SK-N-SH (cell line): ENCODE measurements around the gene HARS1. TPM values are rescaled to one million over a fixed set of nuclear protein-coding genes. Genes with fewer than 3 reads are reported as not detected.

ENCODE experiments used
- CTCF ChIA-PET: fragments of 300-600, 350-600 bp; formaldehyde crosslinking; extraction: SDS; loops from one replicate; lab custom pipeline; 2021; lab: Yijun Ruan, JAX
- POLR2A ChIA-PET: fragments of 350-600 bp; sonication (Branson Sonifier 250); formaldehyde crosslinking; extraction: SDS; loops from one replicate; lab custom pipeline; 2020; ENCODE audit warnings: antibody characterized with exemption, inconsistent platforms; lab: Yijun Ruan, JAX
- DNase-seq: peaks from one replicate; pipeline ENCODE4 v3.0.0; 2012
- H2AFZ ChIP-seq: fragments of 200-600 bp; sonication (generic); 2 replicates; pipeline ENCODE4 v1.8.1; 2016; ENCODE audit warnings: antibody characterized with exemption, mild to moderate bottlenecking, low read depth
- H3F3A ChIP-seq: fragments of 200-600 bp; sonication (generic); replicated peaks from 2 replicates; pipeline ENCODE3; 2016; ENCODE audit warnings: antibody characterized with exemption, mild to moderate bottlenecking; ENCODE audit not compliant: insufficient read depth
- H3K27ac ChIP-seq, 2 experiments: fragments of 200-500 bp in 1 of 2; fragments of 200-600 bp in 1 of 2; sonication (Bioruptor generic) in 1 of 2; sonication (generic), shearing (Covaris generic) in 1 of 2; 2 replicates each; pipeline versions ENCODE4 v1.5.1 to v1.6.1; 2014 to 2016; ENCODE audit warnings: low read depth in 2 of 2, inconsistent platforms in 1 of 2, low read length in 1 of 2, mild to moderate bottlenecking in 1 of 2, mixed read lengths in 1 of 2
- H3K27me3 ChIP-seq: fragments of 200-600 bp; sonication (generic), shearing (Covaris generic); 2 replicates; pipeline ENCODE4 v1.6.1; 2016; ENCODE audit warnings: mixed run types; ENCODE audit not compliant: insufficient read depth
- H3K36me3 ChIP-seq, 2 experiments: fragments of 200-500 bp in 1 of 2; fragments of 200-600 bp in 1 of 2; sonication (Bioruptor generic) in 1 of 2; sonication (generic) in 1 of 2; replicated peaks in 1 of 2; 2 replicates each; pipeline versions ENCODE3 to v1.5.1; 2014 to 2016; ENCODE audit warnings: low read length in 1 of 2, mild to moderate bottlenecking in 1 of 2; ENCODE audit not compliant: insufficient read depth in 2 of 2, control insufficient read depth in 1 of 2
- H3K4me1 ChIP-seq, 2 experiments: fragments of 200-500 bp in 1 of 2; fragments of 200-600 bp in 1 of 2; sonication (Bioruptor generic) in 1 of 2; sonication (generic), shearing (Covaris generic) in 1 of 2; 2 replicates each; pipeline versions ENCODE4 v1.5.1 to v1.6.1; 2014 to 2016; ENCODE audit warnings: low read depth in 1 of 2, low read length in 1 of 2, mixed run types in 1 of 2; ENCODE audit not compliant: insufficient read depth in 2 of 2, control insufficient read depth in 1 of 2
- H3K4me2 ChIP-seq: fragments of 200-600 bp; sonication (generic), shearing (Covaris generic); 2 replicates; pipeline ENCODE4 v1.6.1; 2017; ENCODE audit warnings: mixed run types
- H3K4me3 ChIP-seq, 2 experiments: fragments of 200-500 bp in 1 of 2; fragments of 200-600 bp in 1 of 2; sonication (Bioruptor generic) in 1 of 2; sonication (generic), shearing (Covaris generic) in 1 of 2; 2 replicates each; pipeline versions ENCODE4 v1.5.1 to v1.8.1; 2014 to 2016; ENCODE audit warnings: low read depth in 2 of 2, inconsistent platforms in 1 of 2, low read length in 1 of 2, mild to moderate bottlenecking in 1 of 2, mixed read lengths in 1 of 2, moderate library complexity in 1 of 2
- H3K79me2 ChIP-seq: fragments of 200-600 bp; sonication (generic); 2 replicates; pipeline ENCODE4 v1.8.1; 2017; ENCODE audit warnings: mild to moderate bottlenecking; ENCODE audit not compliant: insufficient read depth
- H3K9ac ChIP-seq: fragments of 200-600 bp; sonication (generic); 2 replicates; pipeline ENCODE4 v1.6.1; 2017; ENCODE audit warnings: mixed run types
- H3K9me2 ChIP-seq: fragments of 200-600 bp; sonication (generic); 2 replicates; pipeline ENCODE4 v1.6.1; 2017; ENCODE audit warnings: mixed run types
- H3K9me3 ChIP-seq: fragments of 200-600 bp; sonication (generic); 2 replicates; pipeline ENCODE4 v1.6.1; 2017; ENCODE audit warnings: mixed run types, mild to moderate bottlenecking, moderate library complexity
- H4K20me1 ChIP-seq: fragments of 200-600 bp; sonication (generic); 2 replicates; pipeline ENCODE4 v1.6.1; 2017; ENCODE audit warnings: mild to moderate bottlenecking, mixed run types; ENCODE audit not compliant: insufficient read depth
- CHD2 ChIP-seq: fragments of 150-350 bp; IDR thresholded peaks from 2 replicates; pipeline ENCODE4 v1.6.1; 2018; ENCODE audit warnings: low read length; ENCODE audit not compliant: partially characterized antibody
- ELF1 ChIP-seq: IDR thresholded peaks from 2 replicates; pipeline ENCODE4 v1.4.0; 2012
- EP300 ChIP-seq, 2 experiments: IDR thresholded peaks; 2 replicates each; pipeline versions ENCODE4 v1.4.0 to v1.6.1; 2012; ENCODE audit warnings: borderline replicate concordance in 1 of 2, low read depth in 1 of 2, low read length in 1 of 2
- FOSL2 ChIP-seq: IDR thresholded peaks from 2 replicates; pipeline ENCODE4 v1.4.0; 2012; ENCODE audit warnings: low read depth, mild to moderate bottlenecking, moderate library complexity, borderline replicate concordance
- FOXJ3 ChIP-seq: sonication (generic); formaldehyde crosslinking; IDR thresholded peaks from 2 replicates; pipeline ENCODE4 v1.5.1; 2020; ENCODE audit warnings: mild to moderate bottlenecking, missing genetic modification reagents
- GABPA ChIP-seq: IDR thresholded peaks from 2 replicates; pipeline ENCODE4 v1.4.0; 2012; ENCODE audit warnings: low read depth, mild to moderate bottlenecking
- GATA2 ChIP-seq: sonication (generic); formaldehyde crosslinking; IDR thresholded peaks from 2 replicates; pipeline ENCODE4 v1.5.0; 2020; ENCODE audit warnings: mild to moderate bottlenecking, missing genetic modification reagents
- MXI1 ChIP-seq: IDR thresholded peaks from 2 replicates; pipeline ENCODE4 v1.6.1; 2012; ENCODE audit warnings: mild to moderate bottlenecking, low read depth, low read length, improper control_type of control experiment
- NFIC ChIP-seq: IDR thresholded peaks from 2 replicates; pipeline ENCODE4 v1.4.0; 2012; ENCODE audit warnings: borderline replicate concordance
- NRF1 ChIP-seq: IDR thresholded peaks from 2 replicates; pipeline ENCODE4 v1.6.1; 2012; ENCODE audit warnings: low read depth, mild to moderate bottlenecking, low read length
- POLR2AphosphoS5 ChIP-seq: IDR thresholded peaks from 2 replicates; pipeline ENCODE4 v1.6.1; 2012; ENCODE audit warnings: low read depth, low read length
- RAD21 ChIP-seq: IDR thresholded peaks from 2 replicates; pipeline ENCODE4 v1.6.1; 2012; ENCODE audit warnings: mild to moderate bottlenecking, low read length
- SIN3A ChIP-seq: IDR thresholded peaks from 2 replicates; pipeline ENCODE4 v1.6.1; 2012; ENCODE audit warnings: low read depth, mild to moderate bottlenecking, low read length, moderate library complexity, borderline replicate concordance
- SMC3 ChIP-seq: IDR thresholded peaks from 2 replicates; pipeline ENCODE4 v1.6.1; 2012; ENCODE audit warnings: low read depth, low read length, improper control_type of control experiment
- TAF1 ChIP-seq: IDR thresholded peaks from 2 replicates; pipeline ENCODE4 v1.6.1; 2012; ENCODE audit warnings: low read depth, mild to moderate bottlenecking, low read length, moderate library complexity, borderline replicate concordance
- YY1 ChIP-seq: IDR thresholded peaks from 2 replicates; pipeline ENCODE4 v1.4.0; 2012; ENCODE audit warnings: low read depth, mild to moderate bottlenecking
- WGBS: methylation state at CpG from one replicate; pipeline ENCODE4 v1.1.6; 2017; ENCODE audit warnings: low lambda C conversion rate; 5-methylcytosine and 5-hydroxymethylcytosine counted together
- polyA plus RNA-seq, 3 experiments: library from polyadenylated mRNA; depleted of rRNA; stranded (reverse); fragments of >200 nt; gene quantifications; 2 replicates each; pipeline ENCODE4 v1.2.3, GENCODE V29; 2012
- TF ChIP-seq, protein P1 (sequence below): IDR thresholded peaks from 2 replicates; pipeline ENCODE4 v1.4.0; 2012; ENCODE audit warnings: low read depth, borderline replicate concordance
- TF ChIP-seq, protein P2 (sequence below): IDR thresholded peaks from 2 replicates; pipeline ENCODE4 v1.6.1; 2012; ENCODE audit warnings: mild to moderate bottlenecking, low read depth, low read length, moderate library complexity
- TF ChIP-seq, protein P3 (sequence below): IDR thresholded peaks from 2 replicates; pipeline ENCODE4 v1.4.0; 2012; ENCODE audit warnings: low read depth, borderline replicate concordance
- TF ChIP-seq, protein P4 (sequence below): IDR thresholded peaks from 2 replicates; pipeline ENCODE4 v1.4.0; 2012; ENCODE audit warnings: low read depth

Gene HARS1, protein sequence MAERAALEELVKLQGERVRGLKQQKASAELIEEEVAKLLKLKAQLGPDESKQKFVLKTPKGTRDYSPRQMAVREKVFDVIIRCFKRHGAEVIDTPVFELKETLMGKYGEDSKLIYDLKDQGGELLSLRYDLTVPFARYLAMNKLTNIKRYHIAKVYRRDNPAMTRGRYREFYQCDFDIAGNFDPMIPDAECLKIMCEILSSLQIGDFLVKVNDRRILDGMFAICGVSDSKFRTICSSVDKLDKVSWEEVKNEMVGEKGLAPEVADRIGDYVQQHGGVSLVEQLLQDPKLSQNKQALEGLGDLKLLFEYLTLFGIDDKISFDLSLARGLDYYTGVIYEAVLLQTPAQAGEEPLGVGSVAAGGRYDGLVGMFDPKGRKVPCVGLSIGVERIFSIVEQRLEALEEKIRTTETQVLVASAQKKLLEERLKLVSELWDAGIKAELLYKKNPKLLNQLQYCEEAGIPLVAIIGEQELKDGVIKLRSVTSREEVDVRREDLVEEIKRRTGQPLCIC
- polyA plus RNA-seq (2012; rRNA removed), result 124 and 135 TPM in 2 replicates
- polyA plus RNA-seq (2012; cell fraction: cytosol; rRNA removed), result 121 and 127 TPM in 2 replicates
- 148 and 210 TPM in 2 replicates for polyA plus RNA-seq (2012; cell fraction: nucleus; rRNA removed)

DNA sequence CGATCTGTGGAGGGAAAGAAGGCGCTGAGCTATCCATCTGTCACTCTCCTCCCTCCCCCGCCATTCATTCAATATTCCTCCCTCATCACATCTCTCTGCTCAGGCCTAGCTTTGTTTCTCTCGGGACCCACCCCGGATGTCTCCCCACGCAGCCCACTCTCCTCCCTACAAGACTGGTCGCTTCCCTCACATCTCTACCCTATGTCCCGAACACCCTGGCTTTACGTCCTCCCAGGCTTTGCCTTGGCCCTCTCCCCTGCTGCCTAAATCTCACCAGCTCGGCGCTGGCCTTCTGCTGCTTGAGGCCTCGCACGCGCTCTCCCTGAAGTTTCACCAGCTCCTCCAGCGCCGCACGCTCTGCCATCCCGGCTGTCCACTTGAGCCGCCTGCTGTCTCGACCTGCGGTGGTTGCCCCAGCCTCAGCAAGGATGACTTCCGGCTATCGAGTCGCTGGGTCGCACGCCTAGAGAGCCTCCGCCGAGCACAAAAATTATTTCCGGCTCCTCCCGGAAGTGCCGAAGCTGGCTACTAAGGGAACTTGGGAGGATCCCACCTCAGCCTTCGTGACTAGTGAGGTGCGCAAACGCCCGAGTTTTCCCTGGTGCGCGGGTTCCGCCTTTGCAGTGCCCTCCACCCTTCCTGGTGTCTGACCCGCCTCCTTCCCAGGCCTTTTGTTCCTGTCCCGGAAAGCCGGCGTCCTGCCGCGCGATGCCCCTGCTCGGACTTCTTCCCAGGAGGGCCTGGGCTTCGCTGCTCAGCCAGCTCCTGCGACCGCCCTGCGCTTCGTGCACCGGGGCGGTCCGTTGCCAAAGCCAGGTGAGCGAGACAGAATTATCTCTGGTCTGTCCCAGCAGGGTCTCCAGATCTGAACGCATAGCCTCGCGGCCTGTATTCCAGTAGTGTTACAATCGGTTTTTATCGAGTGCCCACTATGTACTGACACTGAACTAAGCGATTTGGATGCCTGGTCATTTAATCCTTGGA lies at the start of gene HARS1, which contains the start of gene HARS2:
HARS1 (minus strand) TSS at position 430 of the 984 bp plus-strand sequence; CDS start at position 364, 66 bp downstream.
HARS2 (plus strand) TSS at position 515 of the 984 bp plus-strand sequence; CDS start at position 709, 194 bp downstream.
- under 1% methylated on average over 21 of the region's 61 CpGs for WGBS
- ChIA-PET POLR2A (interaction anchor here (0.5 to 3.6 kb wide), 12 partner anchors 10 to 155 kb away, joined by 3 to 21 read pairs (median 5); partner anchors contain the start of genes DND1, IK, NDUFA2 and WDR55), CTCF (interaction anchor here (0.5 to 1.4 kb wide), 5 partner anchors 11 to 928 kb away, joined by 3 to 4 read pairs (median 3); partner anchors contain the start of gene DIAPH1)
- peaks cover 43 to 67% of the 10 kb centered on the region in 2 experiments for H3K36me3 ChIP-seq
- peak within 1 kb of the TSS; percentile 86 to 88 for H3K27ac ChIP-seq
- H3F3A ChIP-seq, result peaks cover 8% of the 10 kb centered on the region
- DNase-seq, result peak; percentile 92
- peak within 1 kb of the TSS; percentile 87 for H3K4me3 ChIP-seq
- no peaks in the 10 kb centered on the region for H3K27me3 ChIP-seq
- H3K9me2 ChIP-seq, result no peaks in the 10 kb centered on the region
- H3K9me3 ChIP-seq, result no peaks in the 10 kb centered on the region
- TF ChIP-seq, protein P1, sequence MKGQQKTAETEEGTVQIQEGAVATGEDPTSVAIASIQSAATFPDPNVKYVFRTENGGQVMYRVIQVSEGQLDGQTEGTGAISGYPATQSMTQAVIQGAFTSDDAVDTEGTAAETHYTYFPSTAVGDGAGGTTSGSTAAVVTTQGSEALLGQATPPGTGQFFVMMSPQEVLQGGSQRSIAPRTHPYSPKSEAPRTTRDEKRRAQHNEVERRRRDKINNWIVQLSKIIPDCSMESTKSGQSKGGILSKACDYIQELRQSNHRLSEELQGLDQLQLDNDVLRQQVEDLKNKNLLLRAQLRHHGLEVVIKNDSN, result no peak
- peak; percentile 98 for TF ChIP-seq GABPA
- peak; percentile 23; the same call in 1 of the 2 replicates for TF ChIP-seq FOSL2
- TF ChIP-seq, protein P2, sequence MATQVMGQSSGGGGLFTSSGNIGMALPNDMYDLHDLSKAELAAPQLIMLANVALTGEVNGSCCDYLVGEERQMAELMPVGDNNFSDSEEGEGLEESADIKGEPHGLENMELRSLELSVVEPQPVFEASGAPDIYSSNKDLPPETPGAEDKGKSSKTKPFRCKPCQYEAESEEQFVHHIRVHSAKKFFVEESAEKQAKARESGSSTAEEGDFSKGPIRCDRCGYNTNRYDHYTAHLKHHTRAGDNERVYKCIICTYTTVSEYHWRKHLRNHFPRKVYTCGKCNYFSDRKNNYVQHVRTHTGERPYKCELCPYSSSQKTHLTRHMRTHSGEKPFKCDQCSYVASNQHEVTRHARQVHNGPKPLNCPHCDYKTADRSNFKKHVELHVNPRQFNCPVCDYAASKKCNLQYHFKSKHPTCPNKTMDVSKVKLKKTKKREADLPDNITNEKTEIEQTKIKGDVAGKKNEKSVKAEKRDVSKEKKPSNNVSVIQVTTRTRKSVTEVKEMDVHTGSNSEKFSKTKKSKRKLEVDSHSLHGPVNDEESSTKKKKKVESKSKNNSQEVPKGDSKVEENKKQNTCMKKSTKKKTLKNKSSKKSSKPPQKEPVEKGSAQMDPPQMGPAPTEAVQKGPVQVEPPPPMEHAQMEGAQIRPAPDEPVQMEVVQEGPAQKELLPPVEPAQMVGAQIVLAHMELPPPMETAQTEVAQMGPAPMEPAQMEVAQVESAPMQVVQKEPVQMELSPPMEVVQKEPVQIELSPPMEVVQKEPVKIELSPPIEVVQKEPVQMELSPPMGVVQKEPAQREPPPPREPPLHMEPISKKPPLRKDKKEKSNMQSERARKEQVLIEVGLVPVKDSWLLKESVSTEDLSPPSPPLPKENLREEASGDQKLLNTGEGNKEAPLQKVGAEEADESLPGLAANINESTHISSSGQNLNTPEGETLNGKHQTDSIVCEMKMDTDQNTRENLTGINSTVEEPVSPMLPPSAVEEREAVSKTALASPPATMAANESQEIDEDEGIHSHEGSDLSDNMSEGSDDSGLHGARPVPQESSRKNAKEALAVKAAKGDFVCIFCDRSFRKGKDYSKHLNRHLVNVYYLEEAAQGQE, result peak; percentile 17
- TF ChIP-seq NRF1, result peak; percentile 72
- peak; percentile 91; the same call in 1 of the 2 replicates for TF ChIP-seq SIN3A
- TF ChIP-seq, protein P3, sequence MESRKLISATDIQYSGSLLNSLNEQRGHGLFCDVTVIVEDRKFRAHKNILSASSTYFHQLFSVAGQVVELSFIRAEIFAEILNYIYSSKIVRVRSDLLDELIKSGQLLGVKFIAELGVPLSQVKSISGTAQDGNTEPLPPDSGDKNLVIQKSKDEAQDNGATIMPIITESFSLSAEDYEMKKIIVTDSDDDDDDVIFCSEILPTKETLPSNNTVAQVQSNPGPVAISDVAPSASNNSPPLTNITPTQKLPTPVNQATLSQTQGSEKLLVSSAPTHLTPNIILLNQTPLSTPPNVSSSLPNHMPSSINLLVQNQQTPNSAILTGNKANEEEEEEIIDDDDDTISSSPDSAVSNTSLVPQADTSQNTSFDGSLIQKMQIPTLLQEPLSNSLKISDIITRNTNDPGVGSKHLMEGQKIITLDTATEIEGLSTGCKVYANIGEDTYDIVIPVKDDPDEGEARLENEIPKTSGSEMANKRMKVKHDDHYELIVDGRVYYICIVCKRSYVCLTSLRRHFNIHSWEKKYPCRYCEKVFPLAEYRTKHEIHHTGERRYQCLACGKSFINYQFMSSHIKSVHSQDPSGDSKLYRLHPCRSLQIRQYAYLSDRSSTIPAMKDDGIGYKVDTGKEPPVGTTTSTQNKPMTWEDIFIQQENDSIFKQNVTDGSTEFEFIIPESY, result peak; percentile 65; the same call in 1 of the 2 replicates
- TF ChIP-seq GATA2 (CRISPR knock-in tag), result no peak
- peak; percentile 95 for TF ChIP-seq ELF1
- TF ChIP-seq FOXJ3 (CRISPR knock-in tag), result no peak
- peak; percentile 95 for TF ChIP-seq MXI1
- TF ChIP-seq SMC3, result no peak
- no peak for TF ChIP-seq RAD21
- peak; percentile 58 for TF ChIP-seq CHD2
- TF ChIP-seq, protein P4, sequence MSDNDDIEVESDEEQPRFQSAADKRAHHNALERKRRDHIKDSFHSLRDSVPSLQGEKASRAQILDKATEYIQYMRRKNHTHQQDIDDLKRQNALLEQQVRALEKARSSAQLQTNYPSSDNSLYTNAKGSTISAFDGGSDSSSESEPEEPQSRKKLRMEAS, result peak; percentile 91
- peak; percentile 80 for TF ChIP-seq TAF1
- TF ChIP-seq EP300 (IDR thresholded peaks at IDR 0.05; ENCODE audit: borderline replicate concordance in 1 of 2, low read depth in 1 of 2, low read length in 1 of 2), result peak in 1 of 2 experiments; percentile 22; a peak in 1 of 4 replicates
- no peak for TF ChIP-seq NFIC
- TF ChIP-seq YY1, result no peak
- peak; percentile 88 for TF ChIP-seq POLR2AphosphoS5
- peaks cover 0 to 12% of the 10 kb centered on the region in 2 experiments; a peak in 3 of 4 replicates for H3K4me1 ChIP-seq
- H3K9ac ChIP-seq, result peak within 1 kb of the TSS; percentile 96
- peak within 1 kb of the TSS; percentile 87 for H2AFZ ChIP-seq
- H3K79me2 ChIP-seq, result peaks cover 88% of the 10 kb centered on the region
- H3K4me2 ChIP-seq, result peak within 1 kb of the TSS; percentile 81
- H4K20me1 ChIP-seq, result no peaks in the 10 kb centered on the region
